ENCODE data around the gene CABP7.

CABP7 gene

GRCh38 chr22:29735416-29735815 lies 15.6 kb downstream of the CABP7 start:
- no peak overlapping the region for H3K4me3 ChIP-seq (ENCODE audit: low read depth, low read length)
- H3K9ac ChIP-seq (ENCODE audit: low read length), result no peak overlapping the region
- H3K27me3 ChIP-seq (ENCODE audit: control insufficient read depth, insufficient read depth, low read length), result no peaks in the 10 kb centered on the region
- H3K4me1 ChIP-seq (ENCODE audit: control insufficient read depth, insufficient read depth, low read length), result peaks cover 13% of the 10 kb centered on the region
- H3K9me3 ChIP-seq (ENCODE audit: control insufficient read depth, insufficient read depth, low read depth, low read length), result no peaks in the 10 kb centered on the region
- no peaks in the 10 kb centered on the region for H3K36me3 ChIP-seq (ENCODE audit: control insufficient read depth, insufficient read depth, low read length)
- H3K27ac ChIP-seq (ENCODE audit: low read depth, low read length), result no peak overlapping the region

GRCh38 chr22:29737251-29738117 lies 17.7 kb downstream of the CABP7 start:
- Histone ChIP-seq H3K36me3 (ENCODE audit: control insufficient read depth, insufficient read depth, low read length) (no peaks in the 10 kb centered on the region), H3K9ac (ENCODE audit: low read length) (no peak overlapping the region), H3K9me3 (ENCODE audit: control insufficient read depth, insufficient read depth, low read depth, low read length) (no peaks in the 10 kb centered on the region), H3K27ac (ENCODE audit: low read depth, low read length) (no peak overlapping the region), H3K4me1 (ENCODE audit: control insufficient read depth, insufficient read depth, low read length) (peaks cover 13% of the 10 kb centered on the region), H3K4me3 (ENCODE audit: low read depth, low read length) (no peak overlapping the region), H3K27me3 (ENCODE audit: control insufficient read depth, insufficient read depth, low read length) (no peaks in the 10 kb centered on the region)

- Histone ChIP-seq H3K4me3 (ENCODE audit: low read depth, low read length) (no peak overlapping the region), H3K9me3 (ENCODE audit: control insufficient read depth, insufficient read depth, low read depth, low read length) (no peaks in the 10 kb centered on the region), H3K9ac (ENCODE audit: low read length) (no peak overlapping the region), H3K27me3 (ENCODE audit: control insufficient read depth, insufficient read depth, low read length) (no peaks in the 10 kb centered on the region), H3K27ac (ENCODE audit: low read depth, low read length) (no peak overlapping the region), H3K4me1 (ENCODE audit: control insufficient read depth, insufficient read depth, low read length) (peaks cover 13% of the 10 kb centered on the region), H3K36me3 (ENCODE audit: control insufficient read depth, insufficient read depth, low read length) (no peaks in the 10 kb centered on the region)
Measured at GRCh38 chr22:29738118-29738815, 18.5 kb downstream of the CABP7 start.

- Histone ChIP-seq H3K9ac (ENCODE audit: low read length) (no peak overlapping the region), H3K4me3 (ENCODE audit: low read depth, low read length) (no peak overlapping the region), H3K9me3 (ENCODE audit: control insufficient read depth, insufficient read depth, low read depth, low read length) (no peaks in the 10 kb centered on the region), H3K27me3 (ENCODE audit: control insufficient read depth, insufficient read depth, low read length) (no peaks in the 10 kb centered on the region), H3K36me3 (ENCODE audit: control insufficient read depth, insufficient read depth, low read length) (no peaks in the 10 kb centered on the region), H3K27ac (ENCODE audit: low read depth, low read length) (no peak overlapping the region), H3K4me1 (ENCODE audit: control insufficient read depth, insufficient read depth, low read length) (peaks cover 11% of the 10 kb centered on the region)
Measured at GRCh38 chr22:29739346-29739875, 19.6 kb downstream of the CABP7 start.

- no peaks in the 10 kb centered on the region for H3K9me3 ChIP-seq (ENCODE audit: control insufficient read depth, insufficient read depth, low read depth, low read length)
- no peak overlapping the region for H3K9ac ChIP-seq (ENCODE audit: low read length)
- H3K36me3 ChIP-seq (ENCODE audit: control insufficient read depth, insufficient read depth, low read length), result no peaks in the 10 kb centered on the region
- H3K27me3 ChIP-seq (ENCODE audit: control insufficient read depth, insufficient read depth, low read length), result no peaks in the 10 kb centered on the region
- H3K27ac ChIP-seq (ENCODE audit: low read depth, low read length), result no peak overlapping the region
- H3K4me3 ChIP-seq (ENCODE audit: low read depth, low read length), result no peak overlapping the region
- H3K4me1 ChIP-seq (ENCODE audit: control insufficient read depth, insufficient read depth, low read length), result peaks cover 3% of the 10 kb centered on the region
Measured at GRCh38 chr22:29740216-29740615, 20.4 kb downstream of the CABP7 start.

GRCh38 chr22:29741926-29742325 lies 22.1 kb downstream of the CABP7 start:
- Histone ChIP-seq H3K4me3 (ENCODE audit: low read depth, low read length) (no peak overlapping the region), H3K9ac (ENCODE audit: low read length) (no peak overlapping the region), H3K36me3 (ENCODE audit: control insufficient read depth, insufficient read depth, low read length) (no peaks in the 10 kb centered on the region), H3K27ac (ENCODE audit: low read depth, low read length) (no peak overlapping the region), H3K9me3 (ENCODE audit: control insufficient read depth, insufficient read depth, low read depth, low read length) (no peaks in the 10 kb centered on the region), H3K27me3 (ENCODE audit: control insufficient read depth, insufficient read depth, low read length) (no peaks in the 10 kb centered on the region), H3K4me1 (ENCODE audit: control insufficient read depth, insufficient read depth, low read length) (no peaks in the 10 kb centered on the region; the same call in 1 of the 2 replicates)

GRCh38 chr22:29742326-29742725 lies 22.5 kb downstream of the CABP7 start:
- Histone ChIP-seq H3K9ac (ENCODE audit: low read length) (no peak overlapping the region), H3K27ac (ENCODE audit: low read depth, low read length) (no peak overlapping the region)

GRCh38 chr22:29744902-29745301 lies 25.1 kb downstream of the CABP7 start:
- Histone ChIP-seq H3K27ac (ENCODE audit: low read depth, low read length) (no peak overlapping the region), H3K4me3 (ENCODE audit: low read depth, low read length) (no peak overlapping the region), H3K9ac (ENCODE audit: low read length) (no peak overlapping the region), H3K9me3 (ENCODE audit: control insufficient read depth, insufficient read depth, low read depth, low read length) (no peaks in the 10 kb centered on the region), H3K4me1 (ENCODE audit: control insufficient read depth, insufficient read depth, low read length) (no peaks in the 10 kb centered on the region), H3K27me3 (ENCODE audit: control insufficient read depth, insufficient read depth, low read length) (no peaks in the 10 kb centered on the region), H3K36me3 (ENCODE audit: control insufficient read depth, insufficient read depth, low read length) (peaks cover 5% of the 10 kb centered on the region)

More at GRCh38 chr22:29742326-29742725, 22.5 kb downstream of the CABP7 start:
- H3K4me1 ChIP-seq (ENCODE audit: control insufficient read depth, insufficient read depth, low read length), result no peaks in the 10 kb centered on the region; the same call in 1 of the 2 replicates
- no peaks in the 10 kb centered on the region for H3K9me3 ChIP-seq (ENCODE audit: control insufficient read depth, insufficient read depth, low read depth, low read length)
- no peaks in the 10 kb centered on the region for H3K27me3 ChIP-seq (ENCODE audit: control insufficient read depth, insufficient read depth, low read length)
- H3K4me3 ChIP-seq (ENCODE audit: low read depth, low read length), result no peak overlapping the region
- H3K36me3 ChIP-seq (ENCODE audit: control insufficient read depth, insufficient read depth, low read length), result peaks cover 4% of the 10 kb centered on the region

GRCh38 chr22:29747832-29748231 lies 28.0 kb downstream of the CABP7 start:
- Histone ChIP-seq H3K36me3 (ENCODE audit: control insufficient read depth, insufficient read depth, low read length) (peaks cover 5% of the 10 kb centered on the region), H3K9ac (ENCODE audit: low read length) (no peak overlapping the region), H3K27me3 (ENCODE audit: control insufficient read depth, insufficient read depth, low read length) (no peaks in the 10 kb centered on the region), H3K4me1 (ENCODE audit: control insufficient read depth, insufficient read depth, low read length) (no peaks in the 10 kb centered on the region), H3K4me3 (ENCODE audit: low read depth, low read length) (no peak overlapping the region), H3K9me3 (ENCODE audit: control insufficient read depth, insufficient read depth, low read depth, low read length) (no peaks in the 10 kb centered on the region), H3K27ac (ENCODE audit: low read depth, low read length) (no peak overlapping the region)

- H3K27ac ChIP-seq (ENCODE audit: low read depth, low read length), result no peak overlapping the region
Measured at GRCh38 chr22:29748248-29748893, 28.6 kb downstream of the CABP7 start.

More at GRCh38 chr22:29748248-29748893, 28.6 kb downstream of the CABP7 start:
- no peaks in the 10 kb centered on the region for H3K27me3 ChIP-seq (ENCODE audit: control insufficient read depth, insufficient read depth, low read length)
- no peak overlapping the region for H3K4me3 ChIP-seq (ENCODE audit: low read depth, low read length)
- no peaks in the 10 kb centered on the region for H3K4me1 ChIP-seq (ENCODE audit: control insufficient read depth, insufficient read depth, low read length)
- H3K36me3 ChIP-seq (ENCODE audit: control insufficient read depth, insufficient read depth, low read length), result peaks cover 5% of the 10 kb centered on the region
- H3K9me3 ChIP-seq (ENCODE audit: control insufficient read depth, insufficient read depth, low read depth, low read length), result no peaks in the 10 kb centered on the region
- no peak overlapping the region for H3K9ac ChIP-seq (ENCODE audit: low read length)
